H1 (cell line): Measurements from ENCODE around the gene GAMT. TPM values are rescaled to one million over a fixed set of nuclear protein-coding genes. Genes with fewer than 3 reads are reported as not detected.

ENCODE experiments used
- BRCA1 ChIP-seq: IDR thresholded peaks from 2 replicates; pipeline ENCODE4 v1.6.1; 2012; ENCODE audit warnings: low read depth, low read length, improper control_type of control experiment
- CBX5 ChIP-seq: fragments of 300-800, 300-1000 bp; sonication (generic); IDR thresholded peaks from 2 replicates; pipeline ENCODE4 v1.7.1; 2016; ENCODE audit warnings: antibody characterized with exemption, low read length, low read depth
- CEBPB ChIP-seq: IDR thresholded peaks from 2 replicates; pipeline ENCODE4 v1.6.1; 2012; ENCODE audit warnings: low read depth, low read length
- CHD2 ChIP-seq: IDR thresholded peaks from 2 replicates; pipeline ENCODE4 v1.6.1; 2012; ENCODE audit warnings: low read length, improper control_type of control experiment
- CREB1 ChIP-seq: IDR thresholded peaks from 2 replicates; pipeline ENCODE4 v1.6.1; 2012; ENCODE audit warnings: inconsistent platforms
- CTCF ChIP-seq, 3 experiments: IDR thresholded peaks; 1 replicate in 2 of 3; 2 replicates in 1 of 3; pipeline versions ENCODE4 v1.5.1 to v1.6.1; 2011; ENCODE audit warnings: low read length in 3 of 3, mild to moderate bottlenecking in 3 of 3, inconsistent platforms in 2 of 3, low read depth in 1 of 3, moderate library complexity in 1 of 3; ENCODE audit not compliant: insufficient read depth in 1 of 3; ENCODE audit errors: control extremely low read depth in 1 of 3
- GABPA ChIP-seq: IDR thresholded peaks from 2 replicates; pipeline ENCODE4 v1.6.1; 2011; ENCODE audit warnings: mild to moderate bottlenecking, low read length, moderate library complexity, borderline replicate concordance; ENCODE audit not compliant: insufficient read depth
- KDM5A ChIP-seq: fragments of 200-600 bp; IDR thresholded peaks from 2 replicates; pipeline ENCODE4 v1.7.1; 2012; ENCODE audit warnings: mild to moderate bottlenecking, low read length, inconsistent platforms, mixed read lengths
- MAFK ChIP-seq: IDR thresholded peaks from 2 replicates; pipeline ENCODE4 v1.6.1; 2012; ENCODE audit warnings: low read depth, mild to moderate bottlenecking, improper control_type of control experiment, low read length
- PHF8 ChIP-seq: fragments of 200-600 bp; sonication (generic); conservative IDR thresholded peaks from 2 replicates; pipeline ENCODE4 v1.7.1; 2012; ENCODE audit warnings: low read depth, mild to moderate bottlenecking, inconsistent platforms, low read length, moderate library complexity
- POLR2A ChIP-seq, 2 experiments: IDR thresholded peaks; 1 replicate in 1 of 2; 2 replicates in 1 of 2; pipeline ENCODE4 v1.6.1; 2011; ENCODE audit warnings: low read depth in 2 of 2, low read length in 2 of 2, mild to moderate bottlenecking in 2 of 2; ENCODE audit errors: control extremely low read depth in 1 of 2
- RBBP5 ChIP-seq: IDR thresholded peaks from 2 replicates; pipeline ENCODE4 v1.7.1; 2012; ENCODE audit warnings: low read depth, mild to moderate bottlenecking, inconsistent platforms, low read length, moderate library complexity, borderline replicate concordance
- SP1 ChIP-seq: IDR thresholded peaks from 2 replicates; pipeline ENCODE4 v1.6.1; 2011; ENCODE audit warnings: low read depth, low read length
- TAF1 ChIP-seq: IDR thresholded peaks from 2 replicates; pipeline ENCODE4 v1.6.1; 2011; ENCODE audit warnings: mild to moderate bottlenecking, low read depth, low read length
- TAF7 ChIP-seq: optimal IDR thresholded peaks from 2 replicates; pipeline ENCODE3; 2011; ENCODE audit warnings: low read depth, mild to moderate bottlenecking, inconsistent platforms, low read length, moderate library complexity, borderline replicate concordance
- TBP ChIP-seq: IDR thresholded peaks from 2 replicates; pipeline ENCODE4 v1.6.1; 2011; ENCODE audit warnings: low read depth, low read length, improper control_type of control experiment
- TEAD4 ChIP-seq: IDR thresholded peaks from 2 replicates; pipeline ENCODE4 v1.6.1; 2012; ENCODE audit warnings: low read depth, low read length, inconsistent platforms, mixed read lengths
- YY1 ChIP-seq: IDR thresholded peaks from 2 replicates; pipeline ENCODE4 v1.6.1; 2011; ENCODE audit warnings: low read depth, mild to moderate bottlenecking, low read length
- ZNF274 ChIP-seq: IDR thresholded peaks from 2 replicates; pipeline ENCODE4 v1.7.0; 2012; ENCODE audit warnings: low read length, borderline replicate concordance; ENCODE audit errors: extremely low read depth
- polyA plus RNA-seq, 7 experiments: library from polyadenylated mRNA; depleted of rRNA in 3 of 7; stranded (reverse) in 5 of 7; unstranded in 2 of 7; fragments of >200 nt in 5 of 7; fragments of 200-250 nt in 2 of 7; gene quantifications; 1 replicate in 5 of 7; 2 replicates in 1 of 7; 4 replicates in 1 of 7; pipeline versions ENCODE4 v1.2.1 to v1.2.3, GENCODE V29; 2011 to 2013; ENCODE audit warnings: missing spikeins in 2 of 7, mixed read lengths in 2 of 7
- total RNA-seq: library from RNA; stranded (reverse); fragmentation: NEBNext Ultra II Directional; extraction: Animal tissue kit (Norgen Biotek cat#: 25700); gene quantifications from 2 replicates; pipeline ENCODE4 v1.2.1, GENCODE V29; 2021
- TF ChIP-seq, protein P1 (sequence below): IDR thresholded peaks from 2 replicates; pipeline ENCODE4 v1.6.1; 2012; ENCODE audit warnings: inconsistent platforms
- TF ChIP-seq, protein P2 (sequence below): IDR thresholded peaks from 2 replicates; pipeline ENCODE4 v1.6.1; 2012; ENCODE audit warnings: low read length, inconsistent platforms

GAMT gene
- total and polyA plus RNA-seq, 2 of the 8 experiments (the other 6 are each of a cell fraction or from before 2014, with no cell fraction given) = 17.2 to 35.6 TPM

DNA sequence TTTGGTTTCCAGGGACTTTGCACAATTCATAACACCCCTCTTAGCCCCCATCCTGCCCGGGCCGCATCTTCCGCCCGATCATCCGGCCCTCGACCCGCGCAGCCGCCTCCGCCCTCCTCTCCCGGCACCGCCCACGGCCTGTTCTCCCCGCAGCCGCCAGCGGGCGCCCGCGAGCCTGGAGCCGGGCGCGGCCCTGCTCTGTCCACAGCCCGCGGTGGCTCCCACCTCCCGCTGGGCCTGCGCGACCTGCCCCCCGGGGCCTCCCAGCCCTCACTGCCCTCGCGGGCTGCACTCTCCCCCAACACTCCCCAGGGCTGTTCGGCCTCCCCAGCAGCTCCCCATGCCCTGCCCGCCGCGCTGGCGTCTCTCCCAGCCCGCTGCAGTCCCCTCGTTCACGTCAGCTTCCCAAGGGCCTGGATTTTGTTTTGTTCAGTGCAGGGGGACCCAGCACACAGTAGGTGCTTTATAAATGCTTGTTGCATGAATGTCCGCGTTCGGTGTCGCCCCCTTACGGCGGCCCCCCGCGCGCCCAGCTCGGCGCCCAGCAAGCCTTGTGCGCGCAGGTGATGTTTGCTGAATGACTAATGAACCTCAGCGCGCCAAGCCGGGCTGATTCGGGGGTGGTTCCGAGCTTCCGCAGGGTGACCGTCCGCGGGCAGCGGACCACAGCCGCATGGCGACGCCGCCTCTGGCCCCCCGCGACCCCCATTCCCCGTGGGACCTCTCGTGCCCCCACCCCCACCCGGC lies 44.0 kb upstream of the GAMT start (continued):
- TF ChIP-seq ZNF274 (no peak), MAFK (no peak), CHD2 (no peak), RBBP5 (peak; percentile 68; the same call in 1 of the 2 replicates), CREB1 (no peak; the same call in 1 of the 2 replicates), PHF8 (0 out of 2 replicates have a peak, but pooled peaks have one; percentile 29), TEAD4 (no peak), YY1 (peak; percentile 48; the same call in 1 of the 2 replicates), TAF7 (no peak), CEBPB (no peak), CBX5 (no peak), SP1 (no peak), GABPA (peak; percentile 19; the same call in 1 of the 2 replicates), KDM5A (no peak), BRCA1 (no peak), CTCF (IDR thresholded peaks at IDR 0.05; ENCODE audit: control extremely low read depth in 1 of 3, insufficient read depth in 1 of 3, low read depth in 1 of 3, low read length in 3 of 3) (peak; percentile 78 to 94 (median 87)), TBP (no peak), POLR2A (IDR thresholded peaks at IDR 0.05; ENCODE audit: control extremely low read depth in 1 of 2, low read depth in 2 of 2, low read length in 2 of 2) (no peak), TAF1 (no peak)
- TF ChIP-seq, protein P1, sequence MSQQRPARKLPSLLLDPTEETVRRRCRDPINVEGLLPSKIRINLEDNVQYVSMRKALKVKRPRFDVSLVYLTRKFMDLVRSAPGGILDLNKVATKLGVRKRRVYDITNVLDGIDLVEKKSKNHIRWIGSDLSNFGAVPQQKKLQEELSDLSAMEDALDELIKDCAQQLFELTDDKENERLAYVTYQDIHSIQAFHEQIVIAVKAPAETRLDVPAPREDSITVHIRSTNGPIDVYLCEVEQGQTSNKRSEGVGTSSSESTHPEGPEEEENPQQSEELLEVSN = no peak
- TF ChIP-seq, protein P2, sequence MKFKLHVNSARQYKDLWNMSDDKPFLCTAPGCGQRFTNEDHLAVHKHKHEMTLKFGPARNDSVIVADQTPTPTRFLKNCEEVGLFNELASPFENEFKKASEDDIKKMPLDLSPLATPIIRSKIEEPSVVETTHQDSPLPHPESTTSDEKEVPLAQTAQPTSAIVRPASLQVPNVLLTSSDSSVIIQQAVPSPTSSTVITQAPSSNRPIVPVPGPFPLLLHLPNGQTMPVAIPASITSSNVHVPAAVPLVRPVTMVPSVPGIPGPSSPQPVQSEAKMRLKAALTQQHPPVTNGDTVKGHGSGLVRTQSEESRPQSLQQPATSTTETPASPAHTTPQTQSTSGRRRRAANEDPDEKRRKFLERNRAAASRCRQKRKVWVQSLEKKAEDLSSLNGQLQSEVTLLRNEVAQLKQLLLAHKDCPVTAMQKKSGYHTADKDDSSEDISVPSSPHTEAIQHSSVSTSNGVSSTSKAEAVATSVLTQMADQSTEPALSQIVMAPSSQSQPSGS = no peak
